Mammary epithelial cell (primary cell): ENCODE results near the gene ZDHHC24.

Source experiments
- EZH2 ChIP-seq: IDR thresholded peaks from 2 replicates; pipeline ENCODE4 v1.6.1; 2012; ENCODE audit warnings: low read length, inconsistent platforms, borderline replicate concordance
- TF ChIP-seq, protein P1 (sequence below), 2 donors: IDR thresholded peaks in 1 of 2; conservative IDR thresholded peaks in 1 of 2; 2 replicates each; pipeline ENCODE4 v1.5.1; 2011 to 2012; ENCODE audit warnings: inconsistent platforms in 2 of 2, low read length in 2 of 2, mild to moderate bottlenecking in 2 of 2, control low read depth in 1 of 2, low read depth in 1 of 2; ENCODE audit not compliant: insufficient read depth in 1 of 2; ENCODE audit errors: extremely low read depth in 1 of 2

DNA sequence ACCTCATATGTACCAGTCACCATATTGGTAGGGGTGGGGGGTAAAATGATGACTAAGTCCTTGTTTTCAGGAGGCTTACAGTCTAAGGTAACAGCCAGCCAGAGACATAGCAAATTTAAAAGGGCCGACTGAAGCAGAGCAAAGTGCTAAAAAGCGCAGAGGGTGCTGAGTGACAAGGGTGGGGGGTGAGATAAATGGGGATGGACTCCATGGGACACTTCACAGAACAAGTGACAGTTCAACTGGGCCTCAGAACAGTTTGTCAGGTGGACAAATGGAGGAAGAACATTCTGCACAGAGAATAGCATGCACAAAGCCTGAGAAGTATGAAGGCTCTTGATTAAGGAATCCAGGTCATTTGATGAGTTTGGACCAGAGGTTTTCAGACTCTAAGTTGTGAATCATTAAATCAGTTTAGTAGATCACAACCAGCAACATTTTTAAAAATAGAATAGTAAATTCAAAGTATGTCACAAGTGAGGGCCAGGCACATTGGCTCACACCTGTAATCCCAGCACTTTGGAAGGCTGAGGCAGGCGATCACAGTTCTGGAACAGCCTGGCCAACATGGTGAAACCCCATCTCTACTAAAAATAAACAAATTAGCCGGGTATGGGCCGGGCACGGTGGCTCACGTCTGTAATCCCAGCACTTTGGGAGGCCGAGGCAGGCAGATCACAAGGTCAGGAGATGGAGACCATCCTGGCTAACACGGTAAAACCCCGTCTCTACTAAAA is 21.4 kb downstream of the ZDHHC24 start:
- TF ChIP-seq, protein P1, sequence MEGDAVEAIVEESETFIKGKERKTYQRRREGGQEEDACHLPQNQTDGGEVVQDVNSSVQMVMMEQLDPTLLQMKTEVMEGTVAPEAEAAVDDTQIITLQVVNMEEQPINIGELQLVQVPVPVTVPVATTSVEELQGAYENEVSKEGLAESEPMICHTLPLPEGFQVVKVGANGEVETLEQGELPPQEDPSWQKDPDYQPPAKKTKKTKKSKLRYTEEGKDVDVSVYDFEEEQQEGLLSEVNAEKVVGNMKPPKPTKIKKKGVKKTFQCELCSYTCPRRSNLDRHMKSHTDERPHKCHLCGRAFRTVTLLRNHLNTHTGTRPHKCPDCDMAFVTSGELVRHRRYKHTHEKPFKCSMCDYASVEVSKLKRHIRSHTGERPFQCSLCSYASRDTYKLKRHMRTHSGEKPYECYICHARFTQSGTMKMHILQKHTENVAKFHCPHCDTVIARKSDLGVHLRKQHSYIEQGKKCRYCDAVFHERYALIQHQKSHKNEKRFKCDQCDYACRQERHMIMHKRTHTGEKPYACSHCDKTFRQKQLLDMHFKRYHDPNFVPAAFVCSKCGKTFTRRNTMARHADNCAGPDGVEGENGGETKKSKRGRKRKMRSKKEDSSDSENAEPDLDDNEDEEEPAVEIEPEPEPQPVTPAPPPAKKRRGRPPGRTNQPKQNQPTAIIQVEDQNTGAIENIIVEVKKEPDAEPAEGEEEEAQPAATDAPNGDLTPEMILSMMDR (conservative IDR thresholded peaks at IDR 0.05 in 1 of 2, IDR thresholded peaks at IDR 0.05 in 1 of 2; ENCODE audit: extremely low read depth in 1 of 2, insufficient read depth in 1 of 2, low read depth in 1 of 2, low read length in 2 of 2), result no peak
- no peak for TF ChIP-seq EZH2
